ENCODE results near the gene ARHGAP21. TPM values are rescaled to one million over a fixed set of nuclear protein-coding genes. Genes with fewer than 3 reads are reported as not detected.
A peak's percentile ranks its signal among the peaks of the same experiment; 100 is the strongest.

ARHGAP21 gene
- total RNA-seq, 1 donor from 2014 or later, result 108 TPM

DNA sequence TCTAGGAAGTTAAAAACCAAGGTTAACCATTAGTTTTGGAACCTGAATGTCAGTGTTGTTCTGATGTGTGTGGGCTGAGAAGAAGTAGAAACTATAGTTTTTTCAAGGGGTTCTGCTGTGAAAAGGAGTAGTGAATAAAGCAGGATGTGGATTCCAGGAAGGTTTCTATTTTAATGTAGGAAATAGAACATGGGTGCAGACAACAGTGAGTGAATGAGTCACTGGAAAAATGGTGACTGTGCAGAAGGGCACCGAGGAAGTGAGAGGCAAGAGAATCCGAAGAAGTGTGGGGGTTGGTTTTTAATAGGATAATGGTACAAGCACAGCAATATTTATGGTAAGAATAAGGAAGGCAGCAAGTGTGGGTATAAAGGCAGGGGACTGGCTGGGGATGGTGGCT lies 120.4 kb downstream of the ARHGAP21 start:
- H3K36me3 Mint-ChIP-seq (ENCODE audit: low read depth), result peaks cover 38% of the 10 kb centered on the region

DNA sequence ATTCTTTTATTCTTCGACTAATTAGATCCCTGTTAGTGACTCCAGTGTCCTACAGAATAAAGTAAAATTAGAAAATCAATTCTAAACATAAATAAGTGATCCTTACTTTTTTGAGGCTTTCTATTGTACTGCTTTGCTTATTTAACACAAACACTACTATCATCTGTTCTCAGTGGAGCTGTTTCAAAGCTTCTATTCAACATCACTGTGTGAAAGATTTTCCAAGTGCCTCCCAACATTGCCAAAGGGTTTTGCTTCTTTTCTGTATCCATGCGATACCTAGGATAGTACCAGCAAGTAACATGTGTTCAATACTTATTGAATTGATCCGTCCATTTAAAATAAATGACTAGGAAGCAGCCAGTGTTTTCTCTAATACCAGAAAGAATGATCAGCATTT lies 125.7 kb downstream of the ARHGAP21 start:
- peaks cover 8% of the 10 kb centered on the region for H3K4me1 Mint-ChIP-seq (ENCODE audit: low read depth)
- H3K27me3 Mint-ChIP-seq (ENCODE audit: low read depth), result no peaks in the 10 kb centered on the region
- H3K4me3 Mint-ChIP-seq (ENCODE audit: unreplicated experiment), result no peak overlapping the region
- no peaks in the 10 kb centered on the region for H3K9me3 Mint-ChIP-seq (ENCODE audit: low read depth)
- TF ChIP-seq, protein P1, sequence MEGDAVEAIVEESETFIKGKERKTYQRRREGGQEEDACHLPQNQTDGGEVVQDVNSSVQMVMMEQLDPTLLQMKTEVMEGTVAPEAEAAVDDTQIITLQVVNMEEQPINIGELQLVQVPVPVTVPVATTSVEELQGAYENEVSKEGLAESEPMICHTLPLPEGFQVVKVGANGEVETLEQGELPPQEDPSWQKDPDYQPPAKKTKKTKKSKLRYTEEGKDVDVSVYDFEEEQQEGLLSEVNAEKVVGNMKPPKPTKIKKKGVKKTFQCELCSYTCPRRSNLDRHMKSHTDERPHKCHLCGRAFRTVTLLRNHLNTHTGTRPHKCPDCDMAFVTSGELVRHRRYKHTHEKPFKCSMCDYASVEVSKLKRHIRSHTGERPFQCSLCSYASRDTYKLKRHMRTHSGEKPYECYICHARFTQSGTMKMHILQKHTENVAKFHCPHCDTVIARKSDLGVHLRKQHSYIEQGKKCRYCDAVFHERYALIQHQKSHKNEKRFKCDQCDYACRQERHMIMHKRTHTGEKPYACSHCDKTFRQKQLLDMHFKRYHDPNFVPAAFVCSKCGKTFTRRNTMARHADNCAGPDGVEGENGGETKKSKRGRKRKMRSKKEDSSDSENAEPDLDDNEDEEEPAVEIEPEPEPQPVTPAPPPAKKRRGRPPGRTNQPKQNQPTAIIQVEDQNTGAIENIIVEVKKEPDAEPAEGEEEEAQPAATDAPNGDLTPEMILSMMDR (IDR thresholded peaks at IDR 0.05), result no peak
- no peak overlapping the region for H3K27ac Mint-ChIP-seq (ENCODE audit: unreplicated experiment)
- no peak for DNase-seq (ENCODE audit: low spot score)
- H3K36me3 Mint-ChIP-seq (ENCODE audit: low read depth), result peaks cover 50% of the 10 kb centered on the region

More for the DNA sequence above, 120.4 kb downstream of the ARHGAP21 start:
- TF ChIP-seq, protein P1 (IDR thresholded peaks at IDR 0.05), result no peak
- H3K4me1 Mint-ChIP-seq (ENCODE audit: low read depth), result peaks cover 30% of the 10 kb centered on the region
- no peak for DNase-seq (ENCODE audit: low spot score)
- no peak overlapping the region for H3K4me3 Mint-ChIP-seq (ENCODE audit: unreplicated experiment)
- no peaks in the 10 kb centered on the region for H3K9me3 Mint-ChIP-seq (ENCODE audit: low read depth)
- H3K27ac Mint-ChIP-seq (ENCODE audit: unreplicated experiment), result peak overlapping the region; percentile 90
- H3K27me3 Mint-ChIP-seq (ENCODE audit: low read depth), result no peaks in the 10 kb centered on the region

DNA sequence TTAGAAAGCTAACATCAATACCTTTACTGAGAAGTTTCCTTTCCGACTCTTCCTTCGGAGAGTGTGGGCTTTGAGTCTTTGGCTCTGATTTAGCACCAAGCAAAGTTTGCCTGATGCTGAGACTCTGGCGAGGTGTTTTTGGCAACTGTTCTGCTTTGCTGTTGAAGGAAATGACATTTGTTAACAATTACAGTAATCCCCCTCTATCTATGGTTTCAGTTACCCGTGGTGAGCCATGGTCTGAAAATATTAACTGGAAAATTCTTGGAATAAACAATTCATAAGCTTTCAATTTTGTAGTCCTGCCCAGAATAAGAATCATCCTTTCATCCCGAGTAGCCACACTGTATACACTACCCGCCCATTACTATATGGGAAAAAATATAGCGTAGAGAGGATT lies 126.3 kb downstream of the ARHGAP21 start:
- Mint-ChIP-seq H3K4me1 (ENCODE audit: low read depth) (peaks cover 2% of the 10 kb centered on the region), H3K27ac (ENCODE audit: unreplicated experiment) (no peak overlapping the region), H3K9me3 (ENCODE audit: low read depth) (no peaks in the 10 kb centered on the region), H3K4me3 (ENCODE audit: unreplicated experiment) (no peak overlapping the region), H3K36me3 (ENCODE audit: low read depth) (peaks cover 46% of the 10 kb centered on the region), H3K27me3 (ENCODE audit: low read depth) (no peaks in the 10 kb centered on the region)
- DNase-seq (ENCODE audit: low spot score), result no peak
- TF ChIP-seq, protein P1 (IDR thresholded peaks at IDR 0.05), result no peak

DNA sequence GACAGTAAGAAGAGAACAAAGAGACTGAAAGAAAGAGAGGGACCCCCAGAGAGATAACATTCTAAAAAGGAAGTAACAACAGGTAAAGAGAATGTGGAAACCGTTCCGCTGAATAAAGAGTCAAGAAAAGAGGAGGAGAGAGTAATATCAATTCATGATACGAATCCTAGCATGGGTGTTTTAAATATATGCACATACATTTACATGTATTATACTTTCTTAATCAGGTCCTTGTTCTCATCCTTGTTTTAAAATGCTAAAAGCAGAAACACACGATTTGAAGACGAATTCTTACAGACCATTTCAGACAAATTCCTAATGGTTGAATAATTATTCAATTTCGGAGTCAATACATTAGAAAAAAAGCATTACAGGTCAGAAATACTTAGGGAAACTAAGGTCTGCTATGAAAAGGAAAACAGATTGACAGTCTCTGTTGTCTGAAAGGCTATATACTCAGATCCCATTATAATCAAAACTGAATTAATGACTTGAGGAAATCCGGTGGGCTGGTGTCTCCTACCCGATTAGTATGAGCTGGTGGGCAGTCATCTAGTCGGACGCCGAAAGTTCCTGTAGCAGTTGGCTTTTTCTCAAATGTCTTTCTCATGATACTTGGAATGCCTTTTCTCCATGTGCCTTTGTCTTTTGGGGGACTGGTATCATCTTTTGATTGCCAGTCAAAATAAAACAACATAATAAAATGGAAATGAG lies 127.3 kb downstream of the ARHGAP21 start:
- no peak overlapping the region for H3K4me3 Mint-ChIP-seq (ENCODE audit: unreplicated experiment)
- no peaks in the 10 kb centered on the region for H3K9me3 Mint-ChIP-seq (ENCODE audit: low read depth)
- peak overlapping the region; percentile 38 for H3K27ac Mint-ChIP-seq (ENCODE audit: unreplicated experiment)
- H3K4me1 Mint-ChIP-seq (ENCODE audit: low read depth), result no peaks in the 10 kb centered on the region
- H3K36me3 Mint-ChIP-seq (ENCODE audit: low read depth), result peaks cover 48% of the 10 kb centered on the region
- H3K27me3 Mint-ChIP-seq (ENCODE audit: low read depth), result no peaks in the 10 kb centered on the region
- DNase-seq (ENCODE audit: low spot score), result no peak
- TF ChIP-seq, protein P1 (IDR thresholded peaks at IDR 0.05), result no peak

DNA sequence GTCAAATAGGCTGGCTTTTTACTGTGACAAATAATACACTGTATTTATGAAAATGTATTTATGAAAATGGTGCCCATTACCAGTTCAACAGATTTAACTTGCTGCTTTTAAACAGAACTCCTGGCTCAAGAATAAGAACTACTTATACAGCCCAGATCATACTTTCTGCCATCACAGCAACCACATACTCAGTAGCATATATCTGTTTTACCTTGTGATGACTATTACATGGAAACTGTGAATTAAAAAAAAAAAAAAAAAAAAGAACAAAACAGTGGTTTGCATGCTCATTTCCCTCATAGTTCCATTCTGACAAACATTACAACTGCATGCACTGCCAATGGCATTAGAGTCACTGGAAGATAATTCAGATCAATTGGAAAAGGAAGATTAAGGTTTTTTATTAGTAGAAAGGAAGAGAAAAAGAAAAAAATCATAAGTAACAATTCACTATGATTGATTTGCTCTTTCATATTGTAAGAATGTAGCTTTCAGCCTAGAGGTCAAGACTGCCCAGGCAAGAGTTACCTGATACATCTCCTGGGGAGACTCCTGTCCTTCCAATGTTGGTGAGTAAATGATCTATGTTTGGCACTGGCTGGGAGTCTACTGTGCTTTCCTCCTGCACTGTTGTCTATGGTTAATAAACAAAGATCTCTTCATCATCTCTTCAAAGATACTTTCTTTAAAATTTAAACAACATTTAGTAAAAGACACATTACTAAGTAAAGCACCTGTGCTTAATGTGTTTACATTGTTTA lies 132.8 kb downstream of the ARHGAP21 start:
- Mint-ChIP-seq H3K27me3 (ENCODE audit: low read depth) (no peaks in the 10 kb centered on the region), H3K27ac (ENCODE audit: unreplicated experiment) (no peak overlapping the region), H3K4me3 (ENCODE audit: unreplicated experiment) (no peak overlapping the region), H3K9me3 (ENCODE audit: low read depth) (no peaks in the 10 kb centered on the region), H3K36me3 (ENCODE audit: low read depth) (peaks cover 42% of the 10 kb centered on the region), H3K4me1 (ENCODE audit: low read depth) (no peaks in the 10 kb centered on the region)
- TF ChIP-seq, protein P1 (IDR thresholded peaks at IDR 0.05), result no peak
- no peak for DNase-seq (ENCODE audit: low spot score)
